ENCODE results near the gene MAD2L1BP. TPM values are rescaled to one million over a fixed set of nuclear protein-coding genes. Genes with fewer than 3 reads are reported as not detected.
A peak's percentile ranks its signal among the peaks of the same experiment; 100 is the strongest.
"Not testable (repeated sequence)": the region's sequence is repeated elsewhere in the genome, so short reads cannot be mapped to it uniquely, and the experiment has no call there.

Gene MAD2L1BP
- total RNA-seq, 1 donor from 2014 or later: 19.2 TPM

DNA sequence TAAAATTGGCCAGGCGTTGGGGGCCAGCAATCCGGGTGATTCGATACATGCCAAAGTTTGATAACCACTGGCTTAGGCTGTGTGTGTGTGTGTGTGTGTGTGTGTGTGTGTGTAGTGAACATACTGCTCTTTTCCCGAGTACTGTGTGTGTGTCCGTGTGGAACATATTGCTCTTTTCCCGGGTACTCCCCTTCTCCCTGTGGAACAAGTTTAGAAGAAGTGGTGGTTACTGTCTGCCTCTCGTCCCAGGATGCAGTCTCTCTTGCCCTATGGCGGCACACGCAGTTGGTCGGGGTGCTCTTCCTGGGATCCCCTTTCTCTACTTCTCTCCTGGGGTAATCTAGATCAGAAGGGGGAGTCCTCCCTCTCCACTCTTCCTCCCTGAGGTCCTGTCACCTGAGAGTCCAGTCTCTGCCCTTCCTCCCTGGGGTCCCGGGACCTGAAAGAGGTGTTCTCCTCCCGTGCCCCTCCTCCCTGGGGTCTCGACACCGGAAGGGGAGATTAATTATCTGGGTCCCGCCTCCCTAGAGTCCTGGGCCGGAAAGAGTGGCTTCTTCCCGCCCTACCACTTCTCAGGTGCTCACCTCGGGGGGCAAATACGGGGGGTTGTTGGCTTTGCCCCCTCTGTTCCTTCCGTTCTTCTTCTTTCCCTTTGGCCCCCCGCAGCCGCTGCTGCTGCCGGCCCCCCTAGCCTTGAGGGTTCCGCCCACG is 7.1 kb upstream of the MAD2L1BP start:
- Histone ChIP-seq H3K27me3 (ENCODE audit: low read depth) (no peaks in the 10 kb centered on the region), H3K4me1 (peaks cover 32% of the 10 kb centered on the region), H3K4me3 (peak overlapping the region; percentile 76), H3K27ac (peak overlapping the region; percentile 89), H3K36me3 (peaks cover 28% of the 10 kb centered on the region), H3K9me3 (no peaks in the 10 kb centered on the region)
- DNase-seq: no peak
- intact Hi-C loops (cut with DNase I): no loop called here
- TF ChIP-seq, protein P1, sequence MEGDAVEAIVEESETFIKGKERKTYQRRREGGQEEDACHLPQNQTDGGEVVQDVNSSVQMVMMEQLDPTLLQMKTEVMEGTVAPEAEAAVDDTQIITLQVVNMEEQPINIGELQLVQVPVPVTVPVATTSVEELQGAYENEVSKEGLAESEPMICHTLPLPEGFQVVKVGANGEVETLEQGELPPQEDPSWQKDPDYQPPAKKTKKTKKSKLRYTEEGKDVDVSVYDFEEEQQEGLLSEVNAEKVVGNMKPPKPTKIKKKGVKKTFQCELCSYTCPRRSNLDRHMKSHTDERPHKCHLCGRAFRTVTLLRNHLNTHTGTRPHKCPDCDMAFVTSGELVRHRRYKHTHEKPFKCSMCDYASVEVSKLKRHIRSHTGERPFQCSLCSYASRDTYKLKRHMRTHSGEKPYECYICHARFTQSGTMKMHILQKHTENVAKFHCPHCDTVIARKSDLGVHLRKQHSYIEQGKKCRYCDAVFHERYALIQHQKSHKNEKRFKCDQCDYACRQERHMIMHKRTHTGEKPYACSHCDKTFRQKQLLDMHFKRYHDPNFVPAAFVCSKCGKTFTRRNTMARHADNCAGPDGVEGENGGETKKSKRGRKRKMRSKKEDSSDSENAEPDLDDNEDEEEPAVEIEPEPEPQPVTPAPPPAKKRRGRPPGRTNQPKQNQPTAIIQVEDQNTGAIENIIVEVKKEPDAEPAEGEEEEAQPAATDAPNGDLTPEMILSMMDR (IDR thresholded peaks at IDR 0.05): no peak
- peak; percentile 6 to 30 for ATAC-seq

DNA sequence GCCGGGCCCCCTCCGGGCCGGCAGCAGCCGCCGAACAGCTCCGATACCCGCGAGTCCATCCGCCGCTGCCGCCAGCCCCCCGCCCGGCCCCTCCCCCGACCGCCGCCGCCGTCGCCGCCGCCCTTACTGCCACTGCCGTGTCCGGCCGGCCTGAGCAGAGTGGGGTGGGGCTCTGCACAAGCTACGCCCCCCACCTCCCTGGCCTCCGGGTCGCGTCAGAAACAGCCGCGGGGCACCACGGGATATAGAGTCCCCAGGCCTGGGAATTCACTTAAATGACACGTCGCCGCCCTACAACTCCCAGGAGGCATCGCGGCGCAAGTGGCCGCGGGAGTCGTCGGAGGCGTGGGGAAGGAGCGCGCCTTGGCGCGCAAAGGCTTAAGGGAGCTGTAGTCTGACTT is 6.5 kb upstream of the MAD2L1BP start, which contains the start of gene GTPBP2:
GTPBP2 (minus strand) TSS at position 161 of the 401 bp plus-strand sequence; CDS start at position 59, 102 bp downstream.
- intact Hi-C loops (cut with DNase I): no loop called here
- TF ChIP-seq, protein P1 (IDR thresholded peaks at IDR 0.05): no peak
- H3K36me3 ChIP-seq: peaks cover 22% of the 10 kb centered on the region
- DNase-seq (peak; percentile 100), ATAC-seq (peak; percentile 91 to 95)
- H3K9me3 ChIP-seq: no peaks in the 10 kb centered on the region
- H3K27me3 ChIP-seq (ENCODE audit: low read depth): no peaks in the 10 kb centered on the region
- H3K4me1 ChIP-seq: peaks cover 32% of the 10 kb centered on the region
- peak within 1 kb of the TSS; percentile 76 for H3K4me3 ChIP-seq
- peak within 1 kb of the TSS; percentile 89 for H3K27ac ChIP-seq

DNA sequence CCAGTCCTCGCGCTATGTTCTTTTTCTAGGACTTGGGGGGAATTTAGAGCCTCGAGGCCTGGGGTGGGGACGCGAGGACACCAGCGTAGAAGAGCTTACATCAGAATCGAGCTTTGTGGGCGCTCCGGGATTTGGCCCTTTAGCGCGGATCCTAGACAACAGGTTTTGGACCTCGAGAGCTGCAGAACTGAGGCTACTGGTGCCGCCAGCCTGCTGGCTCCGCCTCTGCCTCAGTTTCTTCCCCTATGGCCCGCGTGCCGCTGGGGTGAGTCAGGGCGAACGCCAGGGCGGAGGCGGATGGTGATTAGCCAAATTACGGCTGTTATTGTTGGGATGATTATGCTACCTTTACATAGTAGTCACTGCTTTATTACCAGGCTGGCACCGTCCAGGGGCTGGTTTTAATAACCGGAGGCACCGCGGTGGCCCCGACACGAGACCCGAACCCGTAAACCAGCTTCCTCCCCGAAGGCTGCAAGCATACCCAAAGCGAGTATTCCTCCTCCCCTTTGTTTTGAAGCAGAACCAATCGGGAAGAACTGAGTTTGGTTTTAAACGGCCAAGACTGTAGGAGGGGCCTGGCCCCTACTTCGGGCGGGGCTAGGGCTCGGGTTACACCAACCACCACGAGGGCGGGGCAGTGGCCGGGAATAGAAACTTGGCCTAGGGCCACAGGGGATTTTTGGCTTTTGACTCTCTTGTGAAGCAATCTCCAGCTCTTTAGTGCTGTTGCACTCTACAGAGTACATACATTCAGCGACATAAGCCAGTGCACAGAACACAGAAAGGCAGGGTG is 5.9 kb upstream of the MAD2L1BP start:
- peaks cover 16% of the 10 kb centered on the region for H3K36me3 ChIP-seq
- H3K4me3 ChIP-seq: peak overlapping the region; percentile 76
- ATAC-seq (peak; percentile 93 to 94), DNase-seq (peak; percentile 96)
- TF ChIP-seq, protein P1 (IDR thresholded peaks at IDR 0.05): no peak
- no peaks in the 10 kb centered on the region for H3K27me3 ChIP-seq (ENCODE audit: low read depth)
- intact Hi-C loops (cut with DNase I): no loop called here
- H3K27ac ChIP-seq: peak overlapping the region; percentile 89
- H3K4me1 ChIP-seq: peaks cover 32% of the 10 kb centered on the region
- no peaks in the 10 kb centered on the region for H3K9me3 ChIP-seq

DNA sequence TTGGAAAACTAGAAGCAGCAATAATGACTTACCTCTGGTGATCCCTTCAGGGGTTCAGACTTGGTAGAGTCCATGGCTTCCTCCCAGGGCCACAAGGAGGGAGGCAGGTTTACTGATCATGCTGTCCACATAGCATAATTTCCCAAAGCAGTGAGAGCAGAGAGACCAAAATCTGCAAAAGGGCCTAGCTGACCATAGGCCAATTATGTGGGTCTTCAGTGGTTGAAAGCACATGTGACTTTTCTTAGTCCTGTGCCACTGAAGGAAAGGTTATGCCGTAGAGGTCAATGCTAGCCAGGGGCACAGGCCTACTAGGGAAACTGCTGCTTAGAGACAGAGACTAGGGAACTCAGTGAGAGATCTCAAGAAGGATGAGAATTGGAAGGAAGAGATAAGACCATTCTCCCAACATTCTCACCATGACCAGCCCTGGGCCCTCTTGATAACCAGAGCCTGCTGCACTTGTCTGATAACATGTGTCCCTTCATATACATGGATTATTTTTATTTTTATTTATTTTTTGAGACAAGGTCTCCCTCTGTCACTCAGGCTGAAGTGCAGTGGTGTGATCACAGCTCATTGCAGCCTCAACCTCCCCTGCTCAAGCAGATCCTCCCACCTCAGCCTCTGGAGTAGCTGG is 4.5 kb upstream of the MAD2L1BP start:
- TF ChIP-seq, protein P1 (IDR thresholded peaks at IDR 0.05): no peak
- intact Hi-C loops (cut with DNase I): no loop called here
- H3K36me3 ChIP-seq: peaks cover 2% of the 10 kb centered on the region
- no peak overlapping the region for H3K4me3 ChIP-seq
- H3K27ac ChIP-seq: no peak overlapping the region
- peaks cover 37% of the 10 kb centered on the region for H3K4me1 ChIP-seq
- DNase-seq (no peak), ATAC-seq (no peak)
- no peaks in the 10 kb centered on the region for H3K9me3 ChIP-seq
- H3K27me3 ChIP-seq (ENCODE audit: low read depth): no peaks in the 10 kb centered on the region

DNA sequence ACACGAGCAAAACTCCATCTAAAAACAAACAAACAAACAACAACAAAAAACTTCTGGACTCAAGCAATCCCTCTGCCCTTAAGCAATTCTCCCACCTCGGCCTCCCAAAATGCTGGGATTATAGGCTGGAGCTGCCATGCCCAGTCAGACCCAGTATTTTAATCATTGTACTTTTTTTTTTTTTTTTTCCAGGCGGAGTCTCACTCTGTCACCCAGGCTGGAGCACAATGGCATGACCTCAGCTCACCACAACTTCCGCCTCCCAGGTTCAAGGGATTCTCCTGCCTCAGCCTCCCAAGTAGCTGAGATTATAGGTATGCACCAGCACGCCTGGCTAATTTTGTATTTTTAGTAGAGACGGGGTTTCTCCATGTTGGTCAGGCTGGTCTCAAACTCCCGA is 2.6 kb upstream of the MAD2L1BP start:
- H3K27ac ChIP-seq; intact Hi-C loops (cut with DNase I); ATAC-seq; H3K27me3 ChIP-seq (ENCODE audit: low read depth); DNase-seq; H3K4me3 ChIP-seq; H3K9me3 ChIP-seq: not testable (repeated sequence)
- Histone ChIP-seq H3K36me3 (peaks cover 14% of the 10 kb centered on the region), H3K4me1 (peaks cover 37% of the 10 kb centered on the region)
